HepG2 (cell line): Measurements from ENCODE around the gene INTS2. TPM values are rescaled to one million over a fixed set of nuclear protein-coding genes. Genes with fewer than 3 reads are reported as not detected.
"Not testable (repeated sequence)": the region's sequence is repeated elsewhere in the genome, so short reads cannot be mapped to it uniquely, and the experiment has no call there.

Experiments used
- ATAC-seq: fragments of 200-7000 bp; cut with Tn5 transposase; 3 replicates; pipeline ENCODE4 v1.9.1; 2020; ENCODE audit warnings: mild to moderate bottlenecking, moderate library complexity
- BruUV-seq: library from RNA; stranded (reverse); fragments of 400-500 nt; replicated peaks from 2 replicates; lab custom pipeline; 2021; lab: Mats Ljungman, UMichigan
- CTCF ChIA-PET: fragments of 300-600 bp; formaldehyde crosslinking; extraction: SDS; loops from one replicate; lab custom pipeline; 2021; ENCODE audit warnings: low total read pairs, inconsistent platforms, low intra/inter-chr PET ratio; lab: Yijun Ruan, JAX
- POLR2A ChIA-PET: fragments of 350-600 bp; sonication (Branson Sonifier 250); formaldehyde crosslinking; loops from one replicate; lab custom pipeline; 2020; ENCODE audit warnings: antibody characterized with exemption, inconsistent platforms; lab: Yijun Ruan, JAX
- DNase-seq: peaks from one replicate; pipeline ENCODE4 v3.0.0-alpha.2; 2015; ENCODE audit warnings: low spot score
- FAIRE-seq: peaks from 3 replicates; lab custom pipeline; 2011; peaks lifted over from hg19 to GRCh38; lab: Jason Lieb, UNC
- H2AFZ ChIP-seq: one replicate; pipeline ENCODE4 v1.6.1; 2011; ENCODE audit warnings: low read length, inconsistent platforms
- H3K27ac ChIP-seq: fragments of 300-600 bp; 3 replicates; pipeline ENCODE4 v1.8.0; 2011; ENCODE audit warnings: mixed run types, mild to moderate bottlenecking, mixed read lengths, low read length, inconsistent platforms; ENCODE audit not compliant: insufficient read depth; ENCODE audit errors: extremely low read length
- H3K27me3 ChIP-seq, 2 experiments: fragments of 200-600 bp in 1 of 2; 2 replicates in 1 of 2; 3 replicates in 1 of 2; pipeline versions ENCODE4 v1.6.0 to v1.8.0; 2011; ENCODE audit warnings: low read length in 2 of 2, mild to moderate bottlenecking in 2 of 2, moderate library complexity in 2 of 2, inconsistent platforms in 1 of 2; ENCODE audit not compliant: insufficient read depth in 2 of 2, control insufficient read depth in 1 of 2
- H3K36me3 ChIP-seq, 2 experiments: fragments of 200-600 bp in 1 of 2; replicated peaks in 1 of 2; 2 replicates in 1 of 2; 3 replicates in 1 of 2; pipeline versions ENCODE4 v1.5.1 to v1.8.0; 2011; ENCODE audit warnings: low read length in 2 of 2, inconsistent platforms in 1 of 2; ENCODE audit not compliant: insufficient read depth in 2 of 2, control insufficient read depth in 1 of 2
- H3K4me1 ChIP-seq: 2 replicates; pipeline ENCODE4 v1.5.1; 2012; ENCODE audit warnings: low read length, inconsistent platforms; ENCODE audit not compliant: insufficient read depth
- H3K4me2 ChIP-seq: 2 replicates; pipeline ENCODE4 v1.6.0; 2011; ENCODE audit warnings: low read depth, low read length, inconsistent platforms
- H3K4me3 ChIP-seq, 3 experiments: fragments of 200-600 bp in 1 of 3; sonication (generic), shearing (Covaris generic) in 1 of 3; replicated peaks in 1 of 3; 2 replicates each; pipeline ENCODE4 v1.5.1; 2011 to 2016; ENCODE audit warnings: low read length in 3 of 3, inconsistent platforms in 2 of 3, low read depth in 2 of 3, mild to moderate bottlenecking in 2 of 3, control low read depth in 1 of 3, mixed read lengths in 1 of 3; ENCODE audit not compliant: insufficient read depth in 1 of 3
- H3K79me2 ChIP-seq: one replicate; pipeline ENCODE4 v1.6.1; 2011; ENCODE audit warnings: low read length, inconsistent platforms; ENCODE audit not compliant: insufficient read depth
- H3K9ac ChIP-seq: 2 replicates; pipeline ENCODE4 v1.6.0; 2011; ENCODE audit warnings: mild to moderate bottlenecking, low read depth, low read length, inconsistent platforms; ENCODE audit not compliant: insufficient read depth
- H3K9me3 ChIP-seq: 2 replicates; pipeline ENCODE4 v1.5.1; 2012; ENCODE audit warnings: mild to moderate bottlenecking, low read length
- H4K20me1 ChIP-seq: 2 replicates; pipeline ENCODE4 v1.6.0; 2011; ENCODE audit warnings: inconsistent platforms, mild to moderate bottlenecking, low read length, moderate library complexity; ENCODE audit not compliant: insufficient read depth
- AKAP8 ChIP-seq: sonication (generic); formaldehyde crosslinking; IDR thresholded peaks from 2 replicates; pipeline ENCODE4 v1.5.1; 2020; ENCODE audit warnings: mild to moderate bottlenecking, missing genetic modification reagents
- ARID2 ChIP-seq: sonication (generic); formaldehyde crosslinking; IDR thresholded peaks from 2 replicates; pipeline ENCODE4 v1.8.1; 2022; ENCODE audit warnings: mild to moderate bottlenecking, missing genetic modification reagents, borderline replicate concordance
- CHD2 ChIP-seq: IDR thresholded peaks from 2 replicates; pipeline ENCODE4 v1.6.1; 2011; ENCODE audit warnings: low read depth, low read length, improper control_type of control experiment
- SSRP1 ChIP-seq: IDR thresholded peaks from 2 replicates; pipeline ENCODE4 v1.6.1; 2016; ENCODE audit warnings: control low read depth
- ZNF660 ChIP-seq: sonication (generic); formaldehyde crosslinking; IDR thresholded peaks from 2 replicates; pipeline ENCODE4 v1.5.1; 2020; ENCODE audit warnings: mild to moderate bottlenecking, low read depth, missing genetic modification reagents, borderline replicate concordance
- ZNF83 ChIP-seq: sonication (generic); formaldehyde crosslinking; IDR thresholded peaks from 2 replicates; pipeline ENCODE4 v1.4.0; 2020; ENCODE audit warnings: missing genetic modification reagents, mild to moderate bottlenecking, borderline replicate concordance
- WGBS: methylation state at CpG from one replicate; pipeline ENCODE4 v1.1.6; 2017; ENCODE audit warnings: low lambda C conversion rate; 5-methylcytosine and 5-hydroxymethylcytosine counted together
- in situ Hi-C: cut with HindIII; loops from 2 replicates; pipeline ENCODE4 v1.10.0; 2017; ENCODE audit warnings: low pct_unique_long_range_greater_than_20kb; ENCODE audit not compliant: extremely low pct_ligation_motif_present
- intact Hi-C: fragments of 100-400 bp; cut with micrococcal nuclease; formaldehyde crosslinking; loops from one replicate; pipeline ENCODE4 v1.10.0; 2022; ENCODE audit not compliant: unreplicated experiment
- polyA plus RNA-seq, 8 experiments: library from polyadenylated mRNA; depleted of rRNA in 3 of 8; stranded (reverse) in 7 of 8; unstranded in 1 of 8; fragments of >200 nt; fragmentation: Illumina TruSeq in 4 of 8; extraction: Trizol in 4 of 8; gene quantifications; 2 replicates each; pipeline versions ENCODE4 v1.2.1 to v1.2.3, GENCODE V29; 2011 to 2016; ENCODE audit warnings: low read depth in 4 of 8, missing spikeins in 1 of 8, mixed read lengths in 1 of 8; ENCODE audit not compliant: insufficient read depth in 1 of 8
- total RNA-seq, 5 experiments: library from RNA; depleted of rRNA; stranded (reverse); fragments of >200 nt; fragmentation: Illumina TruSeq; extraction: Trizol; gene quantifications; 2 replicates each; pipeline ENCODE4 v1.2.3, GENCODE V29; 2016; ENCODE audit warnings: low read depth in 1 of 5
- TF ChIP-seq, protein P1 (sequence below): sonication (generic); formaldehyde crosslinking; conservative IDR thresholded peaks from 2 replicates; pipeline ENCODE4 v1.8.0; 2022; ENCODE audit warnings: missing genetic modification reagents
- TF ChIP-seq, protein P2 (sequence below): sonication (generic); formaldehyde crosslinking; IDR thresholded peaks from 2 replicates; pipeline ENCODE4 v1.5.1; 2020; ENCODE audit warnings: missing genetic modification reagents, mild to moderate bottlenecking, borderline replicate concordance

The INTS2 gene
- total and polyA plus RNA-seq, 2 of the 13 experiments (the other 11 are each of a cell fraction or from before 2014, with no cell fraction given): 20.5 to 30.2 TPM

DNA sequence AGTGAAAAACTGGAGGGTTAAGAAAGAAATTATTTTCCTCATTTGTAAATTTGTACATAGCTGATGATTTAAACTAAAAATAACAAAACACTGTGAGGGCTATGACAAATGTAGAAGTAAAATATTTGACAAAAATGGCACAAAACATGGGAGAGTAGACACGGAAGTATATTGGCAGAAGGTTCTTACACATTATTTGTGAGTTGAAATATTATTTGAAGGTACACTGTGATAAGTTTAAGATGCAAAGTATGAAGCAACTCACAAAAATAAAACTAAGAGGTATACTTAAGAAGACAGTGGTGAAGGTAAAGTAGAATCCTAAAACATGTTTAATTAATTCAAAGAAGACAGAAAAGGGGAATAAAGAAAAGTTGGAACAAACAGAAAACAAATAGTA lies 99.1 kb downstream of the INTS2 start:
- Histone ChIP-seq H3K36me3 (no peaks in the 10 kb centered on the region; a peak in 3 of 5 replicates), H3K27ac (no peak overlapping the region), H2AFZ (no peak overlapping the region), H3K27me3 (no peaks in the 10 kb centered on the region), H3K9me3 (no peaks in the 10 kb centered on the region), H4K20me1 (no peaks in the 10 kb centered on the region), H3K9ac (no peak overlapping the region), H3K4me1 (no peaks in the 10 kb centered on the region), H3K79me2 (no peaks in the 10 kb centered on the region), H3K4me2 (no peak overlapping the region), H3K4me3 (no peak overlapping the region)
- ChIA-PET CTCF (no interaction called here), POLR2A (no interaction called here)
- intact Hi-C loops (no loop called here), in situ Hi-C loops (loop anchor here (25.0 kb wide), 1 partner anchor 816 kb away; no protein-coding TSS in a partner anchor)
- TF ChIP-seq ZNF83 (CRISPR knock-in tag): no peak
- FAIRE-seq: no peak
- no peak for DNase-seq
- 97% methylated on average over 1 of the region's 1 CpG for WGBS
- ATAC-seq: no peak
- BruUV-seq: no TSS peak

DNA sequence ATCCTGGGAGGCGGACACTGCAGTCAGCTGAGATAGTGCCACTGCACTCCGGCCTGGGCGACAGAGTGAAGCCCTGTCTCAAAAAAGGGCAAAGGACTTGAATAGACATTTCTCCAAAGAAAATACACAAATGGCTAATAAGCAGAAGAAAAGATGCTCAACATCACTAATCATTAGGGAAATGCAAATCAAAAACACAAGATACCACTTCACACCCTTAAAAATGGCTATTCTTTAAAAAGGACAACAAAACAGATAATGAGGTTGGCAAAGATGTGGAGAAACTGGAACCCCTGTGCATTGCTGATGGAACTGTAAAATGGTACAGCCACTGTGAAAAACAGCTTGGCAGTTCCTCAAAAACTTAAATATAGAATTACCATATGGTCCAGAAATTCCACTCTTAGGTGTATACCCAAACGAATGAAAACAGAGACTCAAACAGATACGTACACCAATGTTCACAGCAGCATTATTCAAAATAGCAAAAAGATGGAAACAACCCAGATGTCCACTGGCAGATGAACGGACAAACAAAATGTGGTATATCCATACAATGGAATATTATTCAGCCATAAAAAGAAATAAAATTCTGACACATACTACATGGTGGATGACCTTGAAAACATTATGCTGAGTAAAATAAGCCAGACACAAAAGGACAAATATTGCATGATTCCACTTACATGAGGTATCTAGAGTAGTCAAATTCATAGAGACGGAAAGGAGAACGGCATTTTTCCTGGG lies 100.0 kb downstream of the INTS2 start:
- CTCF ChIA-PET: no interaction called here
- H3K27me3 ChIP-seq: no peaks in the 10 kb centered on the region
- H3K4me1 ChIP-seq: no peaks in the 10 kb centered on the region
- no peaks in the 10 kb centered on the region for H3K79me2 ChIP-seq
- in situ Hi-C loops: loop anchor here (25.0 kb wide), 1 partner anchor 816 kb away; no protein-coding TSS in a partner anchor
- intact Hi-C loops: no loop called here
- H3K36me3 ChIP-seq: no peaks in the 10 kb centered on the region; a peak in 3 of 5 replicates
- no peak overlapping the region for H3K9ac ChIP-seq
- FAIRE-seq: no peak
- POLR2A ChIA-PET: no interaction called here
- TF ChIP-seq AKAP8 (CRISPR knock-in tag) (no peak), CHD2 (no peak), ZNF660 (CRISPR knock-in tag) (no peak), SSRP1 (CRISPR knock-in tag) (no peak), ARID2 (no peak)
- TF ChIP-seq, protein P1, sequence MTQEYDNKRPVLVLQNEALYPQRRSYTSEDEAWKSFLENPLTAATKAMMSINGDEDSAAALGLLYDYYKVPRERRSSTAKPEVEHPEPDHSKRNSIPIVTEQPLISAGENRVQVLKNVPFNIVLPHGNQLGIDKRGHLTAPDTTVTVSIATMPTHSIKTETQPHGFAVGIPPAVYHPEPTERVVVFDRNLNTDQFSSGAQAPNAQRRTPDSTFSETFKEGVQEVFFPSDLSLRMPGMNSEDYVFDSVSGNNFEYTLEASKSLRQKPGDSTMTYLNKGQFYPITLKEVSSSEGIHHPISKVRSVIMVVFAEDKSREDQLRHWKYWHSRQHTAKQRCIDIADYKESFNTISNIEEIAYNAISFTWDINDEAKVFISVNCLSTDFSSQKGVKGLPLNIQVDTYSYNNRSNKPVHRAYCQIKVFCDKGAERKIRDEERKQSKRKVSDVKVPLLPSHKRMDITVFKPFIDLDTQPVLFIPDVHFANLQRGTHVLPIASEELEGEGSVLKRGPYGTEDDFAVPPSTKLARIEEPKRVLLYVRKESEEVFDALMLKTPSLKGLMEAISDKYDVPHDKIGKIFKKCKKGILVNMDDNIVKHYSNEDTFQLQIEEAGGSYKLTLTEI (CRISPR knock-in tag): no peak
- TF ChIP-seq, protein P2, sequence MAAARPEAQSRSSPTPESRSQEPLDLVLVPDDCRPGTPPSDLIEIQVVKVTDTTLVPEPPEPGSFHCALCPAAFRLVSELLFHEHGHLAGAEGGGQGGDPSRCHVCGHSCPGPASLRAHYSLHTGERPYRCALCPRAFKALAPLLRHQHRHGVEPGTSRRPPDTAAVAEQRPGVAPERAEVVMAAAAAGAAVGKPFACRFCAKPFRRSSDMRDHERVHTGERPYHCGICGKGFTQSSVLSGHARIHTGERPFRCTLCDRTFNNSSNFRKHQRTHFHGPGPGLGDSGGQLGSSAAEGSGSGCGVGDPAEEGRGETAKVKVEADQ: no peak
- TF ChIP-seq, all 625 proteins: peak for 0
- WGBS: 96% methylated on average over 8 of the region's 8 CpGs
- Histone ChIP-seq H2AFZ (no peak overlapping the region), H3K27ac (no peak overlapping the region), H4K20me1 (no peaks in the 10 kb centered on the region), H3K4me3 (no peak overlapping the region), H3K9me3 (no peaks in the 10 kb centered on the region), H3K4me2 (no peak overlapping the region)
- DNase-seq (no peak), ATAC-seq (no peak)
- BruUV-seq: no TSS peak

DNA sequence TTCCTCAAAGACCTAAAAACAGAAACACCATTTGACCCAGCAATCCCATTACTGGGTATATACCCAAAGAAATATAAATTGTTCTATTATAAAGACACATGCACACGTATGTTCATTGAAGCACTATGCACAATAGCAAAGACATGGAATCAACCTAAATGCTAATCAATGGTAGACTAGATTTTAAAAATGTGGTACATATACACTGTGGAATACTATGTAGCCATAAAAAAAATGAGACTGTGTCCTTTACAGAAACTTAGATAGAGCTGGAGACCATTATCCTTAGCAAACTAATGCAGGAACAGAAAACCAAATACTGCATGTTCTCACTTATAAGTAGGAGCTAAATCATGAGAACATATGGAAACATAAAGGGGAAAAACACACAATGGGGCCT lies 100.9 kb downstream of the INTS2 start:
- H3K9ac ChIP-seq, BruUV-seq, H3K36me3 ChIP-seq, H3K9me3 ChIP-seq, H3K4me2 ChIP-seq, intact Hi-C loops, H2AFZ ChIP-seq, ATAC-seq, CTCF ChIA-PET, H3K27me3 ChIP-seq, H3K79me2 ChIP-seq, H3K4me3 ChIP-seq, H3K27ac ChIP-seq, DNase-seq, H4K20me1 ChIP-seq, H3K4me1 ChIP-seq, POLR2A ChIA-PET, FAIRE-seq: not testable (repeated sequence)
- in situ Hi-C loops: loop anchor here (25.0 kb wide), 1 partner anchor 815 kb away; no protein-coding TSS in a partner anchor
- 98% methylated on average over 1 of the region's 1 CpG for WGBS
